HEK293 (cell line): ENCODE measurements around the gene FFAR4.

Experiments
- CTCF ChIP-seq: fragments of 450-650 bp; formaldehyde crosslinking; IDR thresholded peaks from 2 replicates; pipeline ENCODE4 v1.5.1; 2016; ENCODE audit warnings: missing biosample characterization, missing genetic modification characterization
- GLI4 ChIP-seq: fragments of 450-650 bp; formaldehyde crosslinking; IDR thresholded peaks from 2 replicates; pipeline ENCODE4 v1.5.1; 2016; ENCODE audit warnings: missing biosample characterization, missing genetic modification characterization
- REST ChIP-seq: fragments of 450-650 bp; formaldehyde crosslinking; IDR thresholded peaks from 2 replicates; pipeline ENCODE4 v1.5.1; 2016; ENCODE audit warnings: missing biosample characterization, missing genetic modification characterization
- ZBTB49 ChIP-seq: fragments of 450-650 bp; formaldehyde crosslinking; IDR thresholded peaks from 2 replicates; pipeline ENCODE4 v1.5.1; 2016; ENCODE audit warnings: missing biosample characterization, missing genetic modification characterization, low read depth
- ZNF133 ChIP-seq: fragments of 450-650 bp; formaldehyde crosslinking; IDR thresholded peaks from 2 replicates; pipeline ENCODE4 v1.5.1; 2016; ENCODE audit warnings: missing biosample characterization, missing genetic modification characterization
- ZNF140 ChIP-seq: fragments of 450-650 bp; formaldehyde crosslinking; IDR thresholded peaks from 2 replicates; pipeline ENCODE4 v1.5.1; 2016; ENCODE audit warnings: missing biosample characterization, missing genetic modification characterization
- ZNF19 ChIP-seq: fragments of 450-650 bp; formaldehyde crosslinking; IDR thresholded peaks from 2 replicates; pipeline ENCODE4; 2016; ENCODE audit warnings: missing biosample characterization, missing genetic modification characterization, low read depth
- ZNF202 ChIP-seq: fragments of 450-650 bp; formaldehyde crosslinking; IDR thresholded peaks from 2 replicates; pipeline ENCODE4 v1.5.1; 2016; ENCODE audit warnings: missing biosample characterization, missing genetic modification characterization, borderline replicate concordance
- ZNF302 ChIP-seq: fragments of 450-650 bp; formaldehyde crosslinking; IDR thresholded peaks from 2 replicates; pipeline ENCODE4 v1.5.1; 2016; ENCODE audit warnings: missing biosample characterization, missing genetic modification characterization, low read depth
- ZNF354C ChIP-seq: fragments of 450-650 bp; formaldehyde crosslinking; IDR thresholded peaks from 2 replicates; pipeline ENCODE4 v1.5.1; 2016; ENCODE audit warnings: missing biosample characterization, missing genetic modification characterization, low read depth, borderline replicate concordance
- ZNF501 ChIP-seq: fragments of 450-650 bp; formaldehyde crosslinking; IDR thresholded peaks from 2 replicates; pipeline ENCODE4 v1.5.1; 2016; ENCODE audit warnings: missing biosample characterization, missing genetic modification characterization
- ZNF664 ChIP-seq: fragments of 450-650 bp; formaldehyde crosslinking; IDR thresholded peaks from 2 replicates; pipeline ENCODE4 v1.5.1; 2016; ENCODE audit warnings: missing biosample characterization, missing genetic modification characterization
- ZNF785 ChIP-seq: fragments of 450-650 bp; formaldehyde crosslinking; IDR thresholded peaks from 2 replicates; pipeline ENCODE4 v1.5.1; 2016; ENCODE audit warnings: missing biosample characterization, missing genetic modification characterization

DNA sequence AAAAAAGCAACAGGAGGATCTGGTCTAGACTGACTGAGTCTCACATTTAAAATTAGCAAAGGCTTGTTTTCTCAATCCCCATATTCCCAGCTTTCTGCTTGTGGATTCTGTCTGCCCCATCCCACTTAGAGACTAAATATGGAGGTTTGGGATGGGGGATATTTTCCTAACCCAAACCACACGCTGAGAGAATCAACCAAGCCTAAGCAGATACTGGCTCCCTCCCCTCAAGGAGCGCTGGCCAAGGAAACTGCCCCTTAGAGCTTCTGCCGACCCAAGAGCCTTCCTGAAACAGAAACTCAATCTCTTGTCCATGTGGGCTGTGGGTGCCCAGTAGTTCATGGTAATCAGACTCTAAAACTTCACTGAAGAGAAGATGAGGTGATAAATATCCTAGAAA is 3.9 kb downstream of the FFAR4 start:
- no peak for TF ChIP-seq GLI4 (tag by site-specific recombination)
- no peak for TF ChIP-seq ZNF133 (tag by site-specific recombination)
- no peak for TF ChIP-seq ZNF785 (tag by site-specific recombination)
- no peak for TF ChIP-seq ZNF354C (tag by site-specific recombination)
- TF ChIP-seq ZNF302 (tag by site-specific recombination) = no peak
- no peak for TF ChIP-seq ZBTB49 (tag by site-specific recombination)
- TF ChIP-seq CTCF (tag by site-specific recombination) = no peak
- no peak for TF ChIP-seq ZNF501 (tag by site-specific recombination)
- no peak for TF ChIP-seq ZNF202 (tag by site-specific recombination)
- TF ChIP-seq ZNF664 (tag by site-specific recombination) = no peak
- TF ChIP-seq ZNF19 (tag by site-specific recombination) = no peak
- no peak for TF ChIP-seq REST
- no peak for TF ChIP-seq ZNF140 (tag by site-specific recombination)
